Activated CD4-positive, alpha-beta memory T cell treated with anti-CD3 and anti-CD28 coated beads, Interleukin-2, amount 10 ng/mL, durations not matched to agents 7 days and 5 days (primary cell): ENCODE data around the gene ASIC3. TPM values are rescaled to one million over a fixed set of nuclear protein-coding genes. Genes with fewer than 3 reads are reported as not detected.
A peak's percentile ranks its signal among the peaks of the same experiment; 100 is the strongest.

ENCODE experiments used
- CTCF ChIA-PET: fragments of 350-600 bp; sonication (Branson Sonifier 250); formaldehyde crosslinking; loops from one replicate; lab custom pipeline; 2021; ENCODE audit warnings: antibody characterized with exemption, inconsistent platforms; lab: Charles Lee
- POLR2A ChIA-PET: fragments of 350-600 bp; sonication (Branson Sonifier 250); formaldehyde crosslinking; loops from one replicate; lab custom pipeline; 2021; ENCODE audit warnings: antibody characterized with exemption; lab: Charles Lee
- DNase-seq: peaks from one replicate; pipeline ENCODE4 v3.0.0-alpha.2; 2020
- H3K27ac Mint-ChIP-seq: one replicate; pipeline ENCODE4 v1.8.0; 2021; ENCODE audit warnings: mild to moderate bottlenecking, mixed read lengths
- H3K27me3 Mint-ChIP-seq: one replicate; pipeline ENCODE4 v1.8.0; 2021; ENCODE audit warnings: mixed read lengths
- H3K36me3 Mint-ChIP-seq: one replicate; pipeline ENCODE4 v1.8.0; 2021; ENCODE audit warnings: low read depth, mixed read lengths
- H3K4me1 Mint-ChIP-seq: one replicate; pipeline ENCODE4 v1.8.0; 2021; ENCODE audit warnings: mixed read lengths
- H3K4me3 Mint-ChIP-seq: one replicate; pipeline ENCODE4 v1.8.0; 2021; ENCODE audit warnings: mild to moderate bottlenecking, mixed read lengths
- H3K9me3 Mint-ChIP-seq: one replicate; pipeline ENCODE4 v1.8.0; 2021; ENCODE audit warnings: mixed read lengths
- total RNA-seq, 2 experiments: library from RNA; stranded (reverse); gene quantifications; one replicate each; pipeline ENCODE4 v1.2.3, GENCODE V29; 2021

ASIC3 gene
- total RNA-seq, 2 experiments from 2014 or later, result 5.5 to 6.2 TPM

DNA sequence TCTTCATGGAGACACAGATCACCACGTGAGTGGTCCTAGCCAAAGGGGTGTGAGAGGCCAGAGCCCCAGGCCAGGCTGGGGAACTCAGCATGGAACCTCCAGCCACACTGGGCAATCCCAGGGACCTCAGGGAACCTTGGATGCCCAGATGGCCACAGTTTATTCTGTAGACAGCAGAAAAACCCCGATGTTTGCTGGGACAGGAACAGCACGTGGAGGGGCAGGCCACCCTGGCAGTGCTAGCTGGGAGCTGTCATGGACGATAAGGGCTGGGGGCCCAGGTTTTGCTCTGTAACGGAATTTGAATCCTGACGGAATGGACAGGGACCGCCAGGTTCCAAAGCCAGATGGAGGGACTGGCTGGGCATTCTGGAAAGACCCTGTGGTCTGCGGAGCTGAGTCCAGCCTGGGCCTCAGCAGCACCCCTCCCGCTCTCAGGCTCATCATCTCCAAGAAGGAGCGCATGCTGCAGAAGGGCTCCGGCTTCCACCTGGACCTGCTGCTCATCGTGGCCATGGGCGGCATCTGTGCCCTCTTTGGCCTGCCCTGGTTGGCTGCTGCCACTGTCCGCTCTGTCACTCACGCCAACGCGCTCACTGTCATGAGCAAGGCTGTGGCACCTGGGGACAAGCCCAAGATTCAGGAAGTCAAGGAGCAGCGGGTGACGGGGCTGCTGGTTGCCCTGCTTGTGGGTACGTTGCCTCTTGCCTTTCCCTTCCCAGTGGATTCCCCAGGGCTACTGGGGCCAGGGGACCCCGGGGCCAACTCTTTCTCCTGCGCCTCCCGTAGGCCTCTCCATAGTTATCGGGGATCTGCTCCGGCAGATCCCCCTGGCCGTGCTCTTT, 26.7 kb downstream of the ASIC3 start:
- Mint-ChIP-seq H3K36me3 (peaks cover 42% of the 10 kb centered on the region), H3K4me3 (no peak overlapping the region), H3K27me3 (no peaks in the 10 kb centered on the region), H3K4me1 (peaks cover 18% of the 10 kb centered on the region), H3K27ac (no peak overlapping the region), H3K9me3 (no peaks in the 10 kb centered on the region)
- ChIA-PET POLR2A (interaction anchor here (1.2 kb wide), 1 partner anchor 39 kb away, joined by 3 read pairs; no protein-coding TSS in a partner anchor), CTCF (interaction anchor here (1.4 kb wide), 1 partner anchor 35 kb away, joined by 3 read pairs; no protein-coding TSS in a partner anchor)
- no peak for DNase-seq

- Mint-ChIP-seq H3K36me3 (peaks cover 39% of the 10 kb centered on the region), H3K27ac (no peak overlapping the region), H3K9me3 (no peaks in the 10 kb centered on the region), H3K4me1 (peaks cover 18% of the 10 kb centered on the region), H3K27me3 (no peaks in the 10 kb centered on the region), H3K4me3 (no peak overlapping the region)
- ChIA-PET POLR2A (interaction anchor here (0.9 kb wide), 1 partner anchor 17 kb away, joined by 3 read pairs; no protein-coding TSS in a partner anchor), CTCF (interaction anchor here (1.4 kb wide), 1 partner anchor 35 kb away, joined by 3 read pairs; no protein-coding TSS in a partner anchor)
- DNase-seq, result no peak
Observed at GRCh38 chr7:151075662-151075971, 27.3 kb downstream of the ASIC3 start.

- H3K27me3 Mint-ChIP-seq, result no peaks in the 10 kb centered on the region
- peaks cover 38% of the 10 kb centered on the region for H3K36me3 Mint-ChIP-seq
- peaks cover 18% of the 10 kb centered on the region for H3K4me1 Mint-ChIP-seq
- DNase-seq, result no peak
- H3K9me3 Mint-ChIP-seq, result no peaks in the 10 kb centered on the region
- POLR2A ChIA-PET, result interaction anchor here (0.9 kb wide), 1 partner anchor 17 kb away, joined by 3 read pairs; no protein-coding TSS in a partner anchor
- H3K4me3 Mint-ChIP-seq, result no peak overlapping the region
- no peak overlapping the region for H3K27ac Mint-ChIP-seq
- CTCF ChIA-PET, result interaction anchor here (1.0 to 1.4 kb wide), 2 partner anchors 17 to 34 kb away, joined by 3 read pairs; no protein-coding TSS in a partner anchor
Observed at GRCh38 chr7:151075978-151076426, 27.7 kb downstream of the ASIC3 start.

DNA sequence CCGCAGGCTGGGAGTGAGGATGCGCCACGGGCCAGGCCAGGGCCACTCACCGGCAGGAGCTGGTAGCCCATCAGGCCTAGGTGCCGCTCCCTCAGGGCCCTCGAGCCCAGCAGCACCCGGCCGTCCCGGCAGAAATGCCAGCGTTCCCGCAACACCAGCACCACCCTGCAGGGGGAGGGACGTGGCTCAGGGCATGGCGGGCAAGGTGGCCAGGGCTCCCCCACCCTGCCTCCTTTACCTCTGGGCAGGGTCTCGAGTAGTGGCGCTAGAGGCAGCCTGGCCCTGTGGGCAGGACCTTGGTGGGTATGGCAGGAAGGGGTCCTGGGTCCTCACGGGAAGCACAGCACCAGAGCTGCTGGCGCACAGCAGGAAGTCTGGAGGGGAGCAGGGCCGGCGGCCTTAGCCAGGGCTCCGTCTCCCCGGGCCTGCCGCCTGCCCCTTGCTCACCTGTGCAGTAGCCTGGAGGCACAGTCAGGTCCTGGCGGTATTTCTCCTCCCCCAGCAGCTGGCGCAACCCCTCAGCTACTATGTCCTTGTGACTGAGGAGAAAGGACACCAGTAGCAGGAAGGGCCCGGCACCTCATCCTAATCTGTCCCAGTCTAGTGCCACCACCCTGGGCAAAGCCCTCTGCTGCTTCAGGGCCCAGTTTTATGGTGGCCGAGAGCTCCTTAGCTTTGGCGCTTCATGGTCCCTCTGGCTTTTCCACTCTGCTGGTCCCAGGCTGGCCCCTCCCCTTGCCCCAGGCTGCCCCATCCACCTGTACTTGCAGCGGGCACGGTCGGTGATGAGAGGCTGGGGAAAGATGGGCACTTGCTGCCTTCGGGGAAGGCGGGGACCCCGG, 28.8 kb downstream of the ASIC3 start:
- peaks cover 34% of the 10 kb centered on the region for H3K36me3 Mint-ChIP-seq
- H3K9me3 Mint-ChIP-seq, result no peaks in the 10 kb centered on the region
- POLR2A ChIA-PET, result no interaction called here
- CTCF ChIA-PET, result interaction anchor here (0.9 to 1.4 kb wide), 4 partner anchors 18 to 59 kb away, joined by 3 read pairs; no protein-coding TSS in a partner anchor
- H3K27me3 Mint-ChIP-seq, result no peaks in the 10 kb centered on the region
- no peak for DNase-seq
- no peak overlapping the region for H3K4me3 Mint-ChIP-seq
- H3K27ac Mint-ChIP-seq, result no peak overlapping the region
- peaks cover 22% of the 10 kb centered on the region for H3K4me1 Mint-ChIP-seq

GRCh38 chr7:151077705-151078232, 29.4 kb downstream of the ASIC3 start:
- Mint-ChIP-seq H3K4me3 (peak overlapping the region; percentile 28), H3K9me3 (no peaks in the 10 kb centered on the region), H3K27ac (no peak overlapping the region), H3K27me3 (no peaks in the 10 kb centered on the region), H3K4me1 (peaks cover 27% of the 10 kb centered on the region), H3K36me3 (peaks cover 32% of the 10 kb centered on the region)
- POLR2A ChIA-PET, result interaction anchor here (1.3 kb wide), 1 partner anchor 15 kb away, joined by 5 read pairs; no protein-coding TSS in a partner anchor
- no peak for DNase-seq
- CTCF ChIA-PET, result interaction anchor here (0.9 to 1.4 kb wide), 2 partner anchors 31 to 59 kb away, joined by 3 read pairs; no protein-coding TSS in a partner anchor

DNA sequence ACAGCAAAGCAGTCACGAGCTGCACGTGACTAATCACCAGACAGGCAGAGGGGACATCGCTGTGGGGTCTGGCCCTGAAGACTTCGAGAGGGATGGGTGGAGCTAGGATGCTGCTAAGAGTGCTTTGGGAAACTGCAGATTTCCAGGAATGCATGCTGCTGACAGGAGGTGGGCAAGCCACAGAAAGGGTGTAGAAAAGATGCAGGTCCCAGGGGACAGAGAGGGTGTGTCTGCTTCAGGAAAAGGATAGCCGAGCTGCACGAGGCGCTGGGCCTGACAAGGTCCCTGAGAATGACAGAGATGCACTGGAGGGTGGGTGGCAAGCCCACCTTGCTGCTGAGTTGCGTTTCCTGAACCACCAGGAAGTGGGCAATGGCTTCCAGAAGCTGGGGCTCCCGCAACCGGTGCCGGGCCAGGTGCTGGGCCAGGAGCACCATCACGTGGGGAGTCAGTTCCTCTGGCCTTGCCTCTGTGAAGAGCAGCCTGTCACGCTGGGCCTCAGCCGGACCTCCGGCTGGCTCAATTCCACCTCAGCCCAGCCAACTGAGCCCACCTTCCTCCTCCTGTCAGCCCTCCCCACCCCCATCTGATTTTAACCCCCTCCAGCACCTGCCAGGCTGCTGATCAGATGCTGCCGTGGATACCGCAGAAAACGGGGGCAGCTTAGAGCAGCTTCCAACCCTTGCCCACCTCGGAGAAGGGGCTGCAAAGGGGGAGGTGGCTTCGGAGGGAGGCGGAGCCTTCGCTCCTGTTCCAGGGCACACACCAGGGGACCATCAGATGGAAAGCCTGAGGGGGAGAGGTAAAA, 30.1 kb downstream of the ASIC3 start:
- no peaks in the 10 kb centered on the region for H3K9me3 Mint-ChIP-seq
- CTCF ChIA-PET, result interaction anchor here (0.9 kb wide), 1 partner anchor 60 kb away, joined by 3 read pairs; no protein-coding TSS in a partner anchor
- H3K27ac Mint-ChIP-seq, result no peak overlapping the region
- H3K27me3 Mint-ChIP-seq, result no peaks in the 10 kb centered on the region
- POLR2A ChIA-PET, result interaction anchor here (1.3 kb wide), 1 partner anchor 16 kb away, joined by 5 read pairs; no protein-coding TSS in a partner anchor
- peak overlapping the region; percentile 88 for H3K4me3 Mint-ChIP-seq
- peaks cover 34% of the 10 kb centered on the region for H3K36me3 Mint-ChIP-seq
- DNase-seq, result no peak
- H3K4me1 Mint-ChIP-seq, result peaks cover 29% of the 10 kb centered on the region

- peak overlapping the region; percentile 88 for H3K4me3 Mint-ChIP-seq
- CTCF ChIA-PET, result no interaction called here
- H3K36me3 Mint-ChIP-seq, result peaks cover 30% of the 10 kb centered on the region
- peak overlapping the region; percentile 35 for H3K27ac Mint-ChIP-seq
- no peaks in the 10 kb centered on the region for H3K27me3 Mint-ChIP-seq
- POLR2A ChIA-PET, result interaction anchor here (1.5 to 1.7 kb wide), 2 partner anchors 8 to 27 kb away, joined by 4 read pairs; no protein-coding TSS in a partner anchor
- peaks cover 34% of the 10 kb centered on the region for H3K4me1 Mint-ChIP-seq
- H3K9me3 Mint-ChIP-seq, result no peaks in the 10 kb centered on the region
- no peak for DNase-seq
Observed at GRCh38 chr7:151079199-151079910, 31.0 kb downstream of the ASIC3 start.

DNA sequence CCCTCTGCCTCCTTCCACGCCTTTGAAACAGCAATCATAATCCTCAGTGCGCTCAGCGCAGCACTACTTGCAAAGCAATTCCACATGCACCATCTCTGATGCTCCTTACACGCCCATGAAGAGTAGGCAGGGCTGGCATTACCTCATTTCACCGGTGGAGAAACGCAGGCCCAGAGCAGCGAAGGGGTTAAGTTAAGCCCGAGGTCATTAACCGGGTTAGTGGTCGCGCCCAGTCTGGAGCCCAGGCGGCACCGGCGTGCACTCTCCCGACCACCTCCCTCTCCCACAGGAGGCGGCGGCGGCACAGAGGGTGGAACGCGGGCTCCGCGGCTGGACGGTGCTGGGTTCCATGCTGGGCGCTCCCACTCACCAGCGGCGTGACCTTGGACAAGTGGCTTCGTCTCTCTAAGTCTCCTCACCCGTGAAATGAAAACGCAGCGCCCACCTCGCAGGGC, 31.8 kb downstream of the ASIC3 start:
- Mint-ChIP-seq H3K9me3 (no peaks in the 10 kb centered on the region), H3K27me3 (peaks cover 4% of the 10 kb centered on the region), H3K4me1 (peaks cover 38% of the 10 kb centered on the region), H3K4me3 (peak overlapping the region; percentile 88), H3K36me3 (peaks cover 26% of the 10 kb centered on the region), H3K27ac (peak overlapping the region; percentile 74)
- DNase-seq, result no peak
- ChIA-PET CTCF (interaction anchor here (0.8 to 1.4 kb wide), 5 partner anchors 19 to 65 kb away, joined by 3 to 9 read pairs (median 5); partner anchors contain the start of genes ABCB8 and SLC4A2), POLR2A (interaction anchor here (1.2 to 1.7 kb wide), 3 partner anchors 9 to 27 kb away, joined by 4 to 13 read pairs (median 4); partner anchors contain the start of gene SLC4A2)

DNA sequence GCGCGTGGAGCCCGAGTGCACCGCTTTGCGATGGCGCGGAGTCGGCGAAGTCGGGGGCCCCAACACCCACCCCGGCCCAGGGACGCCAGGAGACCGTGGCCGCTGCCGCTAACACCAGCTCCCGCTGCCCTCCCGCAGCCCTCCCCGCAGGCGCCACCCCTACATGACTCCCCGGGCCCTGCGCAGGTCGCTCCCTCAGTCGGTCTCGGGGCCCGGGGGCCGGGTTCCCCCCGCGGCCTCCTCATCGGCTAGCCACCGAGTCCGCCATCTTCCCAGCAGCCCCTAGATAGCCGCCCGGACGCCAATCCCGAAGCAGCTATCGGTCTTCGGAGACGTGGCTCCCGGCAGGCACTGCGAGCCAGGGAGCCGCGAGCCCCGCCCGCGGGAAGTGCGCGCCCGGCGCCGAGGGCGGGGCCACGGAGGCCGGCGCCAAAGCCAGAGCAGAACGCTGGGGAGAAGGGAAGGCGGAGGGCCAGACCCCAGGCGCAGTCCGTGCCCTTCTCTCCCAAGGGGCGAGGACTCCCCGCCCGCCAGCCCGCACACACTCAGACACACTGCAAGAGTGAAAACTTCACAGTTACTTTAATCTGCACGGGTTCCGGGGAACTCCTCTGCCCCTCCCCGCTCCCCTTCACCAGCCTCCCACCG, 32.3 kb downstream of the ASIC3 start, which contains the start of gene FASTK:
FASTK (minus strand) TSS at position 288 of the 648 bp plus-strand sequence; CDS start at position 245, 43 bp downstream.
- ChIA-PET CTCF (interaction anchor here (0.8 to 1.4 kb wide), 6 partner anchors 20 to 302 kb away, joined by 3 to 9 read pairs (median 4); partner anchors contain the start of genes ABCB8 and SLC4A2), POLR2A (interaction anchor here (0.8 to 1.7 kb wide), 4 partner anchors 10 to 28 kb away, joined by 4 to 13 read pairs (median 4); partner anchors contain the start of gene SLC4A2)
- Mint-ChIP-seq H3K27me3 (peaks cover 9% of the 10 kb centered on the region), H3K27ac (peak within 1 kb of the TSS; percentile 74), H3K4me3 (peak within 1 kb of the TSS; percentile 88), H3K4me1 (peaks cover 43% of the 10 kb centered on the region), H3K36me3 (peaks cover 22% of the 10 kb centered on the region), H3K9me3 (no peaks in the 10 kb centered on the region)
- peak; percentile 90 for DNase-seq
